HepG2 (cell line): ENCODE measurements around the gene ACSM6. TPM values are rescaled to one million over a fixed set of nuclear protein-coding genes. Genes with fewer than 3 reads are reported as not detected.

Source experiments
- ARNTL ChIP-seq: sonication (generic); formaldehyde crosslinking; IDR thresholded peaks from 2 replicates; pipeline ENCODE4 v1.4.0; 2020; ENCODE audit warnings: mild to moderate bottlenecking, missing genetic modification reagents
- ASH2L ChIP-seq: fragments of 300-600, 200-600 bp; sonication (generic); IDR thresholded peaks from 2 replicates; pipeline ENCODE4 v1.7.0; 2017; ENCODE audit warnings: low read depth, mild to moderate bottlenecking, moderate library complexity, mixed read lengths, low read length; ENCODE audit not compliant: insufficient read length
- ESRRA ChIP-seq: sonication (generic); formaldehyde crosslinking; IDR thresholded peaks from 2 replicates; pipeline ENCODE4 v1.5.1; 2020; ENCODE audit warnings: mild to moderate bottlenecking, low read depth, missing genetic modification reagents
- ETV6 ChIP-seq: sonication (generic); formaldehyde crosslinking; conservative IDR thresholded peaks from 2 replicates; pipeline ENCODE4 v1.4.0; 2020; ENCODE audit warnings: missing genetic modification reagents
- EZH2 ChIP-seq: conservative IDR thresholded peaks from 2 replicates; pipeline ENCODE4 v1.6.1; 2012; ENCODE audit warnings: mild to moderate bottlenecking, low read depth, low read length, moderate library complexity
- FOXK1 ChIP-seq: sonication (generic); formaldehyde crosslinking; IDR thresholded peaks from 2 replicates; pipeline ENCODE4 v1.4.0; 2020; ENCODE audit warnings: low read depth, missing genetic modification reagents, borderline replicate concordance
- HHEX ChIP-seq: IDR thresholded peaks from 2 replicates; pipeline ENCODE4 v1.6.1; 2016; ENCODE audit warnings: control low read depth
- NONO ChIP-seq, 2 experiments: fragments of 450-650 bp in 1 of 2; sonication (generic) in 1 of 2; formaldehyde crosslinking in 1 of 2; IDR thresholded peaks in 1 of 2; conservative IDR thresholded peaks in 1 of 2; 2 replicates each; pipeline versions ENCODE4 v1.6.1 to v1.8.0; 2017 to 2022; ENCODE audit warnings: mild to moderate bottlenecking in 1 of 2, missing genetic modification reagents in 1 of 2, moderate library complexity in 1 of 2
- NR2F2 ChIP-seq: IDR thresholded peaks from 2 replicates; pipeline ENCODE4 v1.6.1; 2012; ENCODE audit warnings: low read depth, inconsistent platforms, borderline replicate concordance
- NR2F6 ChIP-seq, 2 experiments: IDR thresholded peaks; 2 replicates each; pipeline ENCODE4 v1.6.1; 2016; ENCODE audit warnings: antibody characterized with exemption in 1 of 2, mild to moderate bottlenecking in 1 of 2
- SIN3B ChIP-seq: fragments of 150-350 bp; IDR thresholded peaks from 2 replicates; pipeline ENCODE4 v1.6.1; 2014; ENCODE audit warnings: low read length
- ZBTB49 ChIP-seq: sonication (generic); formaldehyde crosslinking; IDR thresholded peaks from 2 replicates; pipeline ENCODE4 v1.4.0; 2020; ENCODE audit warnings: missing genetic modification reagents, borderline replicate concordance
- ZBTB8A ChIP-seq: sonication (generic); formaldehyde crosslinking; IDR thresholded peaks from 2 replicates; pipeline ENCODE4 v1.4.0; 2020; ENCODE audit warnings: mild to moderate bottlenecking, low read depth, missing genetic modification reagents, borderline replicate concordance
- ZNF263 ChIP-seq: sonication (generic); formaldehyde crosslinking; IDR thresholded peaks from 2 replicates; pipeline ENCODE4 v1.4.0; 2020; ENCODE audit warnings: missing genetic modification reagents
- ZNF468 ChIP-seq: sonication (generic); formaldehyde crosslinking; IDR thresholded peaks from 2 replicates; pipeline ENCODE4 v1.8.0; 2022; ENCODE audit warnings: mild to moderate bottlenecking, moderate library complexity, missing genetic modification reagents
- ZNF614 ChIP-seq: IDR thresholded peaks from 2 replicates; pipeline ENCODE4 v1.6.1; 2018; ENCODE audit warnings: missing biosample characterization, missing genetic modification reagents, inconsistent platforms, borderline replicate concordance
- ZNF878 ChIP-seq: sonication (generic); formaldehyde crosslinking; IDR thresholded peaks from 2 replicates; pipeline ENCODE4 v1.8.1; 2023; ENCODE audit warnings: mild to moderate bottlenecking, missing genetic modification reagents, moderate library complexity
- polyA plus RNA-seq, 8 experiments: library from polyadenylated mRNA; depleted of rRNA in 3 of 8; stranded (reverse) in 7 of 8; unstranded in 1 of 8; fragments of >200 nt; fragmentation: Illumina TruSeq in 4 of 8; extraction: Trizol in 4 of 8; gene quantifications; 2 replicates each; pipeline versions ENCODE4 v1.2.1 to v1.2.3, GENCODE V29; 2011 to 2016; ENCODE audit warnings: low read depth in 4 of 8, missing spikeins in 1 of 8, mixed read lengths in 1 of 8; ENCODE audit not compliant: insufficient read depth in 1 of 8
- total RNA-seq, 5 experiments: library from RNA; depleted of rRNA; stranded (reverse); fragments of >200 nt; fragmentation: Illumina TruSeq; extraction: Trizol; gene quantifications; 2 replicates each; pipeline ENCODE4 v1.2.3, GENCODE V29; 2016; ENCODE audit warnings: low read depth in 1 of 5
- TF ChIP-seq, protein P1 (sequence below): IDR thresholded peaks from 2 replicates; pipeline ENCODE4 v1.6.1; 2018; ENCODE audit warnings: missing genetic modification reagents, mild to moderate bottlenecking, missing compliant biosample characterization
- TF ChIP-seq, protein P2 (sequence below): IDR thresholded peaks from 2 replicates; pipeline ENCODE4 v1.6.1; 2016; ENCODE audit warnings: missing compliant biosample characterization, missing genetic modification reagents, borderline replicate concordance
- TF ChIP-seq, protein P3 (sequence below): sonication (generic); formaldehyde crosslinking; IDR thresholded peaks from 2 replicates; pipeline ENCODE4 v1.4.0; 2020; ENCODE audit warnings: missing genetic modification reagents

ACSM6 gene
- total and polyA plus RNA-seq, 2 of the 13 experiments (the other 11 are each of a cell fraction or from before 2014, with no cell fraction given): not detected

- TF ChIP-seq, protein P1, sequence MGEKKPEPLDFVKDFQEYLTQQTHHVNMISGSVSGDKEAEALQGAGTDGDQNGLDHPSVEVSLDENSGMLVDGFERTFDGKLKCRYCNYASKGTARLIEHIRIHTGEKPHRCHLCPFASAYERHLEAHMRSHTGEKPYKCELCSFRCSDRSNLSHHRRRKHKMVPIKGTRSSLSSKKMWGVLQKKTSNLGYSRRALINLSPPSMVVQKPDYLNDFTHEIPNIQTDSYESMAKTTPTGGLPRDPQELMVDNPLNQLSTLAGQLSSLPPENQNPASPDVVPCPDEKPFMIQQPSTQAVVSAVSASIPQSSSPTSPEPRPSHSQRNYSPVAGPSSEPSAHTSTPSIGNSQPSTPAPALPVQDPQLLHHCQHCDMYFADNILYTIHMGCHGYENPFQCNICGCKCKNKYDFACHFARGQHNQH (CRISPR knock-in tag): peak; percentile 68; the same call in 1 of the 2 replicates
- TF ChIP-seq ZBTB8A (CRISPR knock-in tag): no peak
- TF ChIP-seq ESRRA (CRISPR knock-in tag): 0 out of 2 replicates have a peak, but pooled peaks have one; percentile 41
- TF ChIP-seq ASH2L: peak; percentile 32
- TF ChIP-seq, protein P2, sequence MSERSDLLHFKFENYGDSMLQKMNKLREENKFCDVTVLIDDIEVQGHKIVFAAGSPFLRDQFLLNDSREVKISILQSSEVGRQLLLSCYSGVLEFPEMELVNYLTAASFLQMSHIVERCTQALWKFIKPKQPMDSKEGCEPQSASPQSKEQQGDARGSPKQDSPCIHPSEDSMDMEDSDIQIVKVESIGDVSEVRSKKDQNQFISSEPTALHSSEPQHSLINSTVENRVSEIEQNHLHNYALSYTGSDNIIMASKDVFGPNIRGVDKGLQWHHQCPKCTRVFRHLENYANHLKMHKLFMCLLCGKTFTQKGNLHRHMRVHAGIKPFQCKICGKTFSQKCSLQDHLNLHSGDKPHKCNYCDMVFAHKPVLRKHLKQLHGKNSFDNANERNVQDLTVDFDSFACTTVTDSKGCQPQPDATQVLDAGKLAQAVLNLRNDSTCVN (CRISPR knock-in tag): no peak
- no peak for TF ChIP-seq EZH2
- 0 out of 2 replicates have a peak, but pooled peaks have one; percentile 43 for TF ChIP-seq ARNTL (CRISPR knock-in tag)
- TF ChIP-seq NR2F6 (IDR thresholded peaks at IDR 0.05): peak; percentile 97
- peak; percentile 97 for TF ChIP-seq NR2F6 (CRISPR knock-in tag; IDR thresholded peaks at IDR 0.05)
- no peak for TF ChIP-seq FOXK1 (CRISPR knock-in tag)
- no peak for TF ChIP-seq NONO (IDR thresholded peaks at IDR 0.05)
- TF ChIP-seq NONO (CRISPR knock-in tag; conservative IDR thresholded peaks at IDR 0.05): peak; percentile 78
- no peak for TF ChIP-seq ZNF263 (CRISPR knock-in tag)
- TF ChIP-seq HHEX (CRISPR knock-in tag): no peak
- TF ChIP-seq ZNF614 (CRISPR knock-in tag): peak; percentile 71
- no peak for TF ChIP-seq ZNF878
- no peak for TF ChIP-seq ETV6 (CRISPR knock-in tag)
- TF ChIP-seq, protein P3, sequence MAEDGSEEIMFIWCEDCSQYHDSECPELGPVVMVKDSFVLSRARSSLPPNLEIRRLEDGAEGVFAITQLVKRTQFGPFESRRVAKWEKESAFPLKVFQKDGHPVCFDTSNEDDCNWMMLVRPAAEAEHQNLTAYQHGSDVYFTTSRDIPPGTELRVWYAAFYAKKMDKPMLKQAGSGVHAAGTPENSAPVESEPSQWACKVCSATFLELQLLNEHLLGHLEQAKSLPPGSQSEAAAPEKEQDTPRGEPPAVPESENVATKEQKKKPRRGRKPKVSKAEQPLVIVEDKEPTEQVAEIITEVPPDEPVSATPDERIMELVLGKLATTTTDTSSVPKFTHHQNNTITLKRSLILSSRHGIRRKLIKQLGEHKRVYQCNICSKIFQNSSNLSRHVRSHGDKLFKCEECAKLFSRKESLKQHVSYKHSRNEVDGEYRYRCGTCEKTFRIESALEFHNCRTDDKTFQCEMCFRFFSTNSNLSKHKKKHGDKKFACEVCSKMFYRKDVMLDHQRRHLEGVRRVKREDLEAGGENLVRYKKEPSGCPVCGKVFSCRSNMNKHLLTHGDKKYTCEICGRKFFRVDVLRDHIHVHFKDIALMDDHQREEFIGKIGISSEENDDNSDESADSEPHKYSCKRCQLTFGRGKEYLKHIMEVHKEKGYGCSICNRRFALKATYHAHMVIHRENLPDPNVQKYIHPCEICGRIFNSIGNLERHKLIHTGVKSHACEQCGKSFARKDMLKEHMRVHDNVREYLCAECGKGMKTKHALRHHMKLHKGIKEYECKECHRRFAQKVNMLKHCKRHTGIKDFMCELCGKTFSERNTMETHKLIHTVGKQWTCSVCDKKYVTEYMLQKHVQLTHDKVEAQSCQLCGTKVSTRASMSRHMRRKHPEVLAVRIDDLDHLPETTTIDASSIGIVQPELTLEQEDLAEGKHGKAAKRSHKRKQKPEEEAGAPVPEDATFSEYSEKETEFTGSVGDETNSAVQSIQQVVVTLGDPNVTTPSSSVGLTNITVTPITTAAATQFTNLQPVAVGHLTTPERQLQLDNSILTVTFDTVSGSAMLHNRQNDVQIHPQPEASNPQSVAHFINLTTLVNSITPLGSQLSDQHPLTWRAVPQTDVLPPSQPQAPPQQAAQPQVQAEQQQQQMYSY (CRISPR knock-in tag): 0 out of 2 replicates have a peak, but pooled peaks have one; percentile 23
- TF ChIP-seq SIN3B: no peak
- 0 out of 2 replicates have a peak, but pooled peaks have one; percentile 55 for TF ChIP-seq ZNF468 (CRISPR knock-in tag)
- TF ChIP-seq ZBTB49: no peak
- peak; percentile 94 for TF ChIP-seq NR2F2
These were observed 79.6 kb downstream of the ACSM6 start (continued) for GRCh38 chr10:95273393-95274312.
